Muscle layer of colon (tissue), 2 donors: ENCODE measurements around the gene MAPK14.
"Not testable (repeated sequence)": the region's sequence is repeated elsewhere in the genome, so short reads cannot be mapped to it uniquely, and the experiment has no call there.

ENCODE experiments used
- H3K27ac ChIP-seq: one replicate; pipeline ENCODE4 v1.7.0; 2013; ENCODE audit warnings: low read depth, mild to moderate bottlenecking, low read length, moderate library complexity
- H3K27me3 ChIP-seq, 2 donors: one replicate each; pipeline ENCODE4 v1.7.0; 2013; ENCODE audit warnings: low read length in 2 of 2, mild to moderate bottlenecking in 2 of 2; ENCODE audit not compliant: insufficient read depth in 2 of 2, control insufficient read depth in 1 of 2
- H3K36me3 ChIP-seq: one replicate; pipeline ENCODE4 v1.7.0; 2013; ENCODE audit warnings: mild to moderate bottlenecking, low read length; ENCODE audit not compliant: insufficient read depth
- H3K4me1 ChIP-seq: one replicate; pipeline ENCODE4 v1.7.0; 2013; ENCODE audit warnings: mild to moderate bottlenecking, low read length; ENCODE audit not compliant: insufficient read depth
- H3K4me3 ChIP-seq, 2 donors: one replicate each; pipeline ENCODE4 v1.7.0; 2013; ENCODE audit warnings: low read length in 2 of 2, low read depth in 1 of 2, mild to moderate bottlenecking in 1 of 2, moderate library complexity in 1 of 2
- H3K9ac ChIP-seq: one replicate; pipeline ENCODE4 v1.7.0; 2013; ENCODE audit warnings: low read length
- H3K9me3 ChIP-seq: one replicate; pipeline ENCODE4 v1.7.0; 2013; ENCODE audit warnings: mild to moderate bottlenecking, low read length
- donor health status: abdominal sarcoma.
- donor health status: Adenocarcinoma of cecum.

Gene MAPK14

GRCh38 chr6:36027501-36028087 lies at the start of gene MAPK14:
Gene MAPK14, plus strand, starts transcription at chr6:36027808. Its CDS starts 350 bp downstream, at chr6:36028158.
- peaks cover 8% of the 10 kb centered on the region for H3K4me1 ChIP-seq
- H3K9ac ChIP-seq: peak within 1 kb of the TSS; percentile 92
- H3K27ac ChIP-seq: peak within 1 kb of the TSS; percentile 98
- H3K36me3 ChIP-seq: no peaks in the 10 kb centered on the region
- H3K9me3 ChIP-seq: no peaks in the 10 kb centered on the region
- H3K4me3 ChIP-seq: peak within 1 kb of the TSS; percentile 95 to 98
- H3K27me3 ChIP-seq: peaks cover 0 to 11% of the 10 kb centered on the region in 2 donors

- not testable (repeated sequence) for H3K9ac ChIP-seq, H3K36me3 ChIP-seq, H3K27me3 ChIP-seq, H3K4me1 ChIP-seq, H3K4me3 ChIP-seq, H3K9me3 ChIP-seq, H3K27ac ChIP-seq
Measured at GRCh38 chr6:35980126-35980525, 47.5 kb upstream of the MAPK14 start.

GRCh38 chr6:35980991-35981645 lies 46.5 kb upstream of the MAPK14 start:
- Histone ChIP-seq H3K27ac (no peak overlapping the region), H3K27me3 (no peaks in the 10 kb centered on the region)

GRCh38 chr6:35984701-35985100 lies 42.9 kb upstream of the MAPK14 start:
- Histone ChIP-seq H3K9me3 (no peaks in the 10 kb centered on the region), H3K4me3 (no peak overlapping the region), H3K9ac (no peak overlapping the region), H3K4me1 (no peaks in the 10 kb centered on the region), H3K27me3 (no peaks in the 10 kb centered on the region), H3K36me3 (no peaks in the 10 kb centered on the region), H3K27ac (no peak overlapping the region)

More at GRCh38 chr6:35980991-35981645, 46.5 kb upstream of the MAPK14 start:
- Histone ChIP-seq H3K9me3 (no peaks in the 10 kb centered on the region), H3K4me1 (no peaks in the 10 kb centered on the region), H3K4me3 (no peak overlapping the region), H3K9ac (no peak overlapping the region), H3K36me3 (no peaks in the 10 kb centered on the region)

DNA sequence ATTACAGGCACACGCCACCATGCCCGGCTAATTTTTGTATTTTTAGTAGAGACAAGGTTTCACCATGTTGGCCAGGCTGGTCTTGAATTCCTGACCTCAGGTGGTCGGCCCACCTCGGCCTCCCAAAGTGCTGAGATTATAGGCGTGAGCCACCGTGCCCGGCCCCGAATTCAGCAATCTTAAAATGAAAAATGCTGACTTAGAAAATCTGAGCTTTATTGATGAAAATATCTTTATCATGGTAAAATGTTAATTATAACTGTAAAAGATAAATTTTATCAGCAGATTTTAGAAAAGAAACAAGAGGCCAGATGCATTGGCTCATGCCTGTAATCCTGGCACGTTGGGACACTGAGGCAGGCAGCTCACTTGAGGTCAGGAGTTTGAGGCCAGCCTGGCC lies 39.6 kb upstream of the MAPK14 start:
- not testable (repeated sequence) for H3K4me3 ChIP-seq, H3K27ac ChIP-seq, H3K9me3 ChIP-seq, H3K9ac ChIP-seq, H3K4me1 ChIP-seq, H3K36me3 ChIP-seq, H3K27me3 ChIP-seq

DNA sequence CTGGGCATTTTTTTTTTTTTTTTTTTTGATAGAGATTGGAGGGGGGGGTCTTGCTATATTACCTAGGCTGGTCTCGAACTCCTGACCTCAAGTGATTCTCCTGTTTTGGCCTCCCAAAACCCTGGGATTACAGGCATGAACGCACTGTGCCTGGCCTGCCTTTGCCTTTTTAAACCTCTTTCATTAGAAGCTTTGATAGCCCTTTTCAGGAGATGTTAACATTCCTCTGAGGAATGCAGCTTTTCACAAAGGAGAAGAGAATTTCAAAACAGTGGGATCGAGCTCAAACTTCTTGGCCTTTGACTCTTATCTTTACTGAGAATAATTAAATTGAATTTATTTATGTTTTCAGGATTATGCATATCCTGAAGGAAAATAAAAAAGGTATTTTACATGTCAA lies 34.5 kb upstream of the MAPK14 start:
- Histone ChIP-seq H3K36me3 (no peaks in the 10 kb centered on the region), H3K4me3 (no peak overlapping the region), H3K27ac (no peak overlapping the region), H3K27me3 (no peaks in the 10 kb centered on the region), H3K9ac (no peak overlapping the region), H3K9me3 (no peaks in the 10 kb centered on the region), H3K4me1 (no peaks in the 10 kb centered on the region)

- H3K27me3 ChIP-seq: no peaks in the 10 kb centered on the region
- H3K9me3 ChIP-seq: no peaks in the 10 kb centered on the region
- H3K27ac ChIP-seq: no peak overlapping the region
- H3K9ac ChIP-seq: no peak overlapping the region
- no peaks in the 10 kb centered on the region for H3K36me3 ChIP-seq
- no peaks in the 10 kb centered on the region for H3K4me1 ChIP-seq
- H3K4me3 ChIP-seq: no peak overlapping the region
Measured at GRCh38 chr6:36000451-36000850, 27.2 kb upstream of the MAPK14 start.

DNA sequence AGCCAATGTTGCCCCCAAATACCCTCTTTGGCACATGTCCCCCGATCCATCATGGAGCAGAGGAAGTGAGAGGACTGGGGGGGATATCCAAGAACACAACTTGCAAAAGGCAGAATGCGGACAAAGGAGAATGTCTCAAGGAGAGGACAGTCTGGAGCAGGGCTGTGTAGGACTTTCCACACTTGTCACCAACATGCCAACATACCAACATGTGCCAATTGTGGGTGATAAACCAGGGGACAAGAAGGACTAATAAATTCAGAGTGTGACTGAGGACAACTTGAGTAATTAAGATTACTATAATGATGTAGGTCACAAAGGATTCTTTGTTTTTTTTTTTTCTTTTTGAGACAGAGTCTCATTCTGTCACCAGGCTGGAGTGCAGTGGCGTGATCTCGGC lies 11.9 kb upstream of the MAPK14 start:
- Histone ChIP-seq H3K9me3 (no peaks in the 10 kb centered on the region), H3K36me3 (no peaks in the 10 kb centered on the region), H3K27me3 (no peaks in the 10 kb centered on the region), H3K27ac (no peak overlapping the region), H3K9ac (no peak overlapping the region), H3K4me1 (no peaks in the 10 kb centered on the region), H3K4me3 (no peak overlapping the region)

DNA sequence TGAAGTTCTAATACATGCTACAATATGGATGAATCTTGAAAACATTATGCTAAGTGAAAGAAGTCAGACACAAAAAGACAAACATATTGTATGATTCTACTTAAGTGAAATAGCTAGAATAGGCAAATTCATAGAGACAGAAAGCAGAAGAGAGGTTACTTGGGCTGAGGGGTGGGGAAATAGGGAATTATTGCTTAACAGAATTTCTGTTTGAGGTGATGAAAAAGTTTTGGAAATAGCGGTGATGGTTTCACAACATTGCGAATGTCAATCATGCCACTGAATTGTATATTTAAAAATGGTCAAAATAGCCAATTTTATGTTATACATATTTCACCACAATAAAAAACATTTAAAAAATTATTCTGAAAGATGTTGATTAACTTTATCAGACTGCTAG lies 9.3 kb upstream of the MAPK14 start:
- Histone ChIP-seq H3K4me3 (no peak overlapping the region), H3K4me1 (no peaks in the 10 kb centered on the region), H3K9ac (no peak overlapping the region), H3K36me3 (no peaks in the 10 kb centered on the region), H3K9me3 (no peaks in the 10 kb centered on the region), H3K27me3 (peaks cover 0 to 6% of the 10 kb centered on the region in 2 donors), H3K27ac (no peak overlapping the region)

GRCh38 chr6:36019167-36019566 lies 8.4 kb upstream of the MAPK14 start:
- Histone ChIP-seq H3K36me3 (no peaks in the 10 kb centered on the region), H3K27me3 (peaks cover 6% of the 10 kb centered on the region in 2 donors), H3K4me3 (no peak overlapping the region), H3K9ac (no peak overlapping the region), H3K9me3 (no peaks in the 10 kb centered on the region), H3K27ac (no peak overlapping the region), H3K4me1 (no peaks in the 10 kb centered on the region)

GRCh38 chr6:36020154-36020553 lies 7.5 kb upstream of the MAPK14 start:
- no peaks in the 10 kb centered on the region for H3K9me3 ChIP-seq
- H3K9ac ChIP-seq: no peak overlapping the region
- H3K4me3 ChIP-seq: no peak overlapping the region
- H3K27ac ChIP-seq: no peak overlapping the region
- H3K36me3 ChIP-seq: no peaks in the 10 kb centered on the region
- H3K27me3 ChIP-seq: peaks cover 6 to 11% of the 10 kb centered on the region in 2 donors
- H3K4me1 ChIP-seq: no peaks in the 10 kb centered on the region
